Measurements from ENCODE around the gene STH. TPM values are rescaled to one million over a fixed set of nuclear protein-coding genes. Genes with fewer than 3 reads are reported as not detected.

STH gene
- polyA plus RNA-seq, 4 donors, result 0.35 TPM; not detected in 3

- DNase-seq (ENCODE audit: low read depth in 4 of 4, low spot score in 2 of 4), result no peak
These were observed 24.8 kb downstream of the STH start for GRCh38 chr17:46023783-46024388.

- DNase-seq (ENCODE audit: low read depth in 4 of 4, low spot score in 2 of 4), result no peak
These were observed 25.5 kb downstream of the STH start for GRCh38 chr17:46024590-46024989.

GRCh38 chr17:46025060-46025459 lies 26.0 kb downstream of the STH start:
- no peak for DNase-seq (ENCODE audit: low read depth in 4 of 4, low spot score in 2 of 4)

GRCh38 chr17:46025510-46026165 lies 26.6 kb downstream of the STH start:
- DNase-seq (ENCODE audit: low read depth in 4 of 4, low spot score in 2 of 4), result no peak

- DNase-seq (ENCODE audit: low read depth in 4 of 4, low spot score in 2 of 4), result no peak
These were observed 27.4 kb downstream of the STH start for GRCh38 chr17:46026166-46027047.

- no peak for DNase-seq (ENCODE audit: low read depth in 4 of 4, low spot score in 2 of 4)
These were observed 28.3 kb downstream of the STH start for GRCh38 chr17:46027048-46027975.

- DNase-seq (ENCODE audit: low read depth in 4 of 4, low spot score in 2 of 4), result no peak
These were observed 28.9 kb downstream of the STH start for GRCh38 chr17:46027976-46028325.

- DNase-seq (ENCODE audit: low read depth in 4 of 4, low spot score in 2 of 4), result no peak
These were observed 29.3 kb downstream of the STH start for GRCh38 chr17:46028374-46028773.

GRCh38 chr17:46028981-46029565 lies 30.0 kb downstream of the STH start:
- DNase-seq (ENCODE audit: low read depth in 4 of 4, low spot score in 2 of 4), result no peak

- no peak for DNase-seq (ENCODE audit: low read depth in 4 of 4, low spot score in 2 of 4)
These were observed 30.6 kb downstream of the STH start for GRCh38 chr17:46029627-46030026.

- DNase-seq (ENCODE audit: low read depth in 4 of 4, low spot score in 2 of 4), result no peak
These were observed 31.7 kb downstream of the STH start for GRCh38 chr17:46030752-46031151.

- DNase-seq (ENCODE audit: low read depth in 4 of 4, low spot score in 2 of 4), result no peak
These were observed 32.4 kb downstream of the STH start for GRCh38 chr17:46031440-46031839.

GRCh38 chr17:46031920-46032319 lies 32.9 kb downstream of the STH start:
- no peak for DNase-seq (ENCODE audit: low read depth in 4 of 4, low spot score in 2 of 4)

- DNase-seq (ENCODE audit: low read depth in 4 of 4, low spot score in 2 of 4), result no peak
These were observed 33.9 kb downstream of the STH start for GRCh38 chr17:46032909-46033308.

- DNase-seq (ENCODE audit: low read depth in 4 of 4, low spot score in 2 of 4), result no peak
These were observed 34.3 kb downstream of the STH start for GRCh38 chr17:46033392-46033791.

- DNase-seq (ENCODE audit: low read depth in 4 of 4, low spot score in 2 of 4), result no peak
These were observed 36.2 kb downstream of the STH start for GRCh38 chr17:46035112-46035818.

GRCh38 chr17:46036491-46036890 lies 37.4 kb downstream of the STH start:
- DNase-seq (ENCODE audit: low read depth in 4 of 4, low spot score in 2 of 4), result no peak

GRCh38 chr17:46037722-46038255 lies 38.7 kb downstream of the STH start:
- no peak for DNase-seq (ENCODE audit: low read depth in 4 of 4, low spot score in 2 of 4)

GRCh38 chr17:46038414-46038813 lies 39.4 kb downstream of the STH start:
- no peak for DNase-seq (ENCODE audit: low read depth in 4 of 4, low spot score in 2 of 4)
